Measurements from ENCODE around the gene DOC2A. TPM values are rescaled to one million over a fixed set of nuclear protein-coding genes. Genes with fewer than 3 reads are reported as not detected.

Gene DOC2A
- total and polyA plus RNA-seq, 4 donors, result 0.09 to 0.22 (median 0.17) TPM; not detected in 1

DNA sequence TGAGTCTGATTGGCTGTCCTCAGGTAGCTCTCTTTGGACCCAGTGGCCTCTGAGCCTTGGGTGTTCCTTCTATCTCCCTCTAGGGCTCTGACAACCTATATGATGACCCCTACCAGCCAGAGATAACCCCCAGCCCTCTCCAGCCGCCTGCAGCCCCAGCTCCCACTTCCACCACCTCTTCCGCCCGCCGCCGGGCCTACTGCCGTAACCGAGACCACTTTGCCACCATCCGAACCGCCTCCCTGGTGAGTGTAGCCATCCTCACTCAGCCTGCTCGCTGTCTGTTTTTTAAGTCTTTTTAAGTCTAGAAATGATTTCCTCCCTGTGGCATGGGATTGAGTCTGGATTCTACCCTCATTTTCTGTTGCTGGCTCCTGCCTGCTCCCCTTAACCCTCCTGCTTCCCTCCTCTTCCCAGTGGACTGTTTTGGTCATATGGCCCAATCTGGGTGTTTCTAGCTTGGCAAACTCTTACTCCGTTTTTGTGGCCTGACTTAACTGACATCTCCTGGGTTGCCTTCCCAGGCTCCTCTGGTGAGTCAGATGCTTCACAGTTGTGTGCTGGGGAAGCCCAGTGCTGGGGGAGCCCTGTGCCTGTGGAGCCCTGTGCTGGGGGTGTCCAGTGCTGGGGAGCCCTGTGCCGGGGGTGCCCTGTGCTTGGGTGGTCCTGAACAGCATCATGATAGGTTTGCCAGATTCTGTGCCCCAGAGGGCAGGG lies 27.2 kb downstream of the DOC2A start:
- Histone ChIP-seq H3K27ac (ENCODE audit: low read depth in 1 of 2, low read length in 2 of 2) (no peak overlapping the region), H3K9ac (ENCODE audit: low read depth in 1 of 2, low read length in 2 of 2) (no peak overlapping the region), H3K9me3 (ENCODE audit: control insufficient read depth in 4 of 4, low read length in 3 of 4) (no peaks in the 10 kb centered on the region), H3K4me3 (ENCODE audit: low read depth in 1 of 3, low read length in 3 of 3) (no peak overlapping the region), H3K4me1 (ENCODE audit: control insufficient read depth in 4 of 4, insufficient read depth in 4 of 4, low read length in 3 of 4) (no peaks in the 10 kb centered on the region), H3K27me3 (ENCODE audit: control insufficient read depth in 4 of 4, insufficient read depth in 4 of 4, low read length in 3 of 4) (no peaks in the 10 kb centered on the region), H3K36me3 (ENCODE audit: control insufficient read depth in 4 of 4, insufficient read depth in 3 of 4, low read depth in 1 of 4, low read length in 3 of 4) (peaks cover 38 to 94% (median 75%) of the 10 kb centered on the region in 4 donors)
- WGBS, result 95% methylated on average over 12 of the region's 12 CpGs
- TF ChIP-seq, protein P1, sequence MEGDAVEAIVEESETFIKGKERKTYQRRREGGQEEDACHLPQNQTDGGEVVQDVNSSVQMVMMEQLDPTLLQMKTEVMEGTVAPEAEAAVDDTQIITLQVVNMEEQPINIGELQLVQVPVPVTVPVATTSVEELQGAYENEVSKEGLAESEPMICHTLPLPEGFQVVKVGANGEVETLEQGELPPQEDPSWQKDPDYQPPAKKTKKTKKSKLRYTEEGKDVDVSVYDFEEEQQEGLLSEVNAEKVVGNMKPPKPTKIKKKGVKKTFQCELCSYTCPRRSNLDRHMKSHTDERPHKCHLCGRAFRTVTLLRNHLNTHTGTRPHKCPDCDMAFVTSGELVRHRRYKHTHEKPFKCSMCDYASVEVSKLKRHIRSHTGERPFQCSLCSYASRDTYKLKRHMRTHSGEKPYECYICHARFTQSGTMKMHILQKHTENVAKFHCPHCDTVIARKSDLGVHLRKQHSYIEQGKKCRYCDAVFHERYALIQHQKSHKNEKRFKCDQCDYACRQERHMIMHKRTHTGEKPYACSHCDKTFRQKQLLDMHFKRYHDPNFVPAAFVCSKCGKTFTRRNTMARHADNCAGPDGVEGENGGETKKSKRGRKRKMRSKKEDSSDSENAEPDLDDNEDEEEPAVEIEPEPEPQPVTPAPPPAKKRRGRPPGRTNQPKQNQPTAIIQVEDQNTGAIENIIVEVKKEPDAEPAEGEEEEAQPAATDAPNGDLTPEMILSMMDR (IDR thresholded peaks at IDR 0.05; ENCODE audit: low read depth, low read length, missing input control), result no peak
- DNase-seq (ENCODE audit: low spot score), result no peak

GRCh38 chr16:29982560-29983419 lies 28.0 kb downstream of the DOC2A start:
- Histone ChIP-seq H3K36me3 (ENCODE audit: control insufficient read depth in 4 of 4, insufficient read depth in 3 of 4, low read depth in 1 of 4, low read length in 3 of 4) (peaks cover 37 to 93% (median 75%) of the 10 kb centered on the region in 4 donors), H3K27me3 (ENCODE audit: control insufficient read depth in 4 of 4, insufficient read depth in 4 of 4, low read length in 3 of 4) (no peaks in the 10 kb centered on the region), H3K9me3 (ENCODE audit: control insufficient read depth in 4 of 4, low read length in 3 of 4) (no peaks in the 10 kb centered on the region), H3K4me1 (ENCODE audit: control insufficient read depth in 4 of 4, insufficient read depth in 4 of 4, low read length in 3 of 4) (no peaks in the 10 kb centered on the region), H3K9ac (ENCODE audit: low read depth in 1 of 2, low read length in 2 of 2) (no peak overlapping the region), H3K27ac (ENCODE audit: low read depth in 1 of 2, low read length in 2 of 2) (no peak overlapping the region), H3K4me3 (ENCODE audit: low read depth in 1 of 3, low read length in 3 of 3) (no peak overlapping the region)
- TF ChIP-seq RXRA (IDR thresholded peaks at IDR 0.05), result no peak
- no peak for TF ChIP-seq ZBTB33 (IDR thresholded peaks at IDR 0.05)
- TF ChIP-seq FOXA2 (IDR thresholded peaks at IDR 0.05), result no peak
- TF ChIP-seq, protein P1 (IDR thresholded peaks at IDR 0.05; ENCODE audit: low read depth, low read length, missing input control), result no peak
- no peak for TF ChIP-seq EGR1 (IDR thresholded peaks at IDR 0.05; ENCODE audit: low read depth in 2 of 2)
- no peak for TF ChIP-seq GABPA (IDR thresholded peaks at IDR 0.05 in 1 of 2, conservative IDR thresholded peaks at IDR 0.05 in 1 of 2)
- no peak for TF ChIP-seq NR2F2 (IDR thresholded peaks at IDR 0.05)
- no peak for TF ChIP-seq HNF4A (conservative IDR thresholded peaks at IDR 0.05)
- TF ChIP-seq JUND (IDR thresholded peaks at IDR 0.05), result no peak
- TF ChIP-seq, protein P2, sequence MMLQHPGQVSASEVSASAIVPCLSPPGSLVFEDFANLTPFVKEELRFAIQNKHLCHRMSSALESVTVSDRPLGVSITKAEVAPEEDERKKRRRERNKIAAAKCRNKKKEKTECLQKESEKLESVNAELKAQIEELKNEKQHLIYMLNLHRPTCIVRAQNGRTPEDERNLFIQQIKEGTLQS (IDR thresholded peaks at IDR 0.05), result no peak
- DNase-seq (ENCODE audit: low spot score), result no peak
- 91% methylated on average over 24 of the region's 24 CpGs for WGBS
